Measurements from ENCODE around the gene NEK6. TPM values are rescaled to one million over a fixed set of nuclear protein-coding genes. Genes with fewer than 3 reads are reported as not detected.

Gene NEK6
- total and polyA plus RNA-seq, 2 experiments from 2014 or later, result 33.5 to 44.7 TPM

- no peak for TF ChIP-seq EZH2 (IDR thresholded peaks at IDR 0.05; ENCODE audit: borderline replicate concordance)
- TF ChIP-seq EZH2phosphoT487 (IDR thresholded peaks at IDR 0.05; ENCODE audit: low read depth, severe bottlenecking, unreplicated experiment), result no peak
- no peak for TF ChIP-seq CTCF (IDR thresholded peaks at IDR 0.05; ENCODE audit: poor library complexity)
- H3K27me3 ChIP-seq, result no peaks in the 10 kb centered on the region
- H3K9me2 ChIP-seq (replicated peaks; ENCODE audit: insufficient read depth), result no peaks in the 10 kb centered on the region
- no peak for DNase-seq (ENCODE audit: low spot score)
- no peak overlapping the region for H3K27ac ChIP-seq
- no peaks in the 10 kb centered on the region for H3K36me3 ChIP-seq (replicated peaks; ENCODE audit: insufficient read depth, low read depth)
- peaks cover 82% of the 10 kb centered on the region for H3K79me2 ChIP-seq
- peaks cover 17% of the 10 kb centered on the region for H4K20me1 ChIP-seq (ENCODE audit: insufficient read depth, poor library complexity, severe bottlenecking)
- no peak overlapping the region for H3K4me3 ChIP-seq
- H3K9me3 ChIP-seq (ENCODE audit: low read depth), result peaks cover 7% of the 10 kb centered on the region
- H3K4me2 ChIP-seq, result no peak overlapping the region
- no peak overlapping the region for H2AFZ ChIP-seq
- 82% methylated on average over 4 of the region's 4 CpGs for WGBS (ENCODE audit: low lambda C conversion rate, missing lambda C conversion rate)
- no peaks in the 10 kb centered on the region for H3K4me1 ChIP-seq (ENCODE audit: insufficient read depth)
Observed at GRCh38 chr9:124373386-124373785, 115.6 kb downstream of the NEK6 start.

- no peak overlapping the region for H3K4me3 ChIP-seq
- peaks cover 7% of the 10 kb centered on the region for H3K9me3 ChIP-seq (ENCODE audit: low read depth)
- TF ChIP-seq CTCF (IDR thresholded peaks at IDR 0.05; ENCODE audit: poor library complexity) (no peak), EZH2phosphoT487 (IDR thresholded peaks at IDR 0.05; ENCODE audit: low read depth, severe bottlenecking, unreplicated experiment) (no peak), EZH2 (IDR thresholded peaks at IDR 0.05; ENCODE audit: borderline replicate concordance) (no peak)
- H3K4me1 ChIP-seq (ENCODE audit: insufficient read depth), result no peaks in the 10 kb centered on the region
- H2AFZ ChIP-seq, result no peak overlapping the region
- no peaks in the 10 kb centered on the region for H3K27me3 ChIP-seq
- H3K9me2 ChIP-seq (replicated peaks; ENCODE audit: insufficient read depth), result no peaks in the 10 kb centered on the region
- peaks cover 14% of the 10 kb centered on the region for H4K20me1 ChIP-seq (ENCODE audit: insufficient read depth, poor library complexity, severe bottlenecking)
- no peak for DNase-seq (ENCODE audit: low spot score)
- peaks cover 78% of the 10 kb centered on the region for H3K79me2 ChIP-seq
- 100% methylated on average over 1 of the region's 1 CpG for WGBS (ENCODE audit: low lambda C conversion rate, missing lambda C conversion rate)
- no peaks in the 10 kb centered on the region for H3K36me3 ChIP-seq (replicated peaks; ENCODE audit: insufficient read depth, low read depth)
- no peak overlapping the region for H3K27ac ChIP-seq
- no peak overlapping the region for H3K4me2 ChIP-seq
Observed at GRCh38 chr9:124373851-124374250, 116.1 kb downstream of the NEK6 start.

- Histone ChIP-seq H3K9me2 (replicated peaks; ENCODE audit: insufficient read depth) (no peaks in the 10 kb centered on the region), H3K27ac (no peak overlapping the region), H3K36me3 (replicated peaks; ENCODE audit: insufficient read depth, low read depth) (no peaks in the 10 kb centered on the region), H3K4me3 (no peak overlapping the region), H3K79me2 (peaks cover 69% of the 10 kb centered on the region), H3K4me2 (no peak overlapping the region), H3K9me3 (ENCODE audit: low read depth) (peaks cover 7% of the 10 kb centered on the region), H4K20me1 (ENCODE audit: insufficient read depth, poor library complexity, severe bottlenecking) (peaks cover 14% of the 10 kb centered on the region), H3K4me1 (ENCODE audit: insufficient read depth) (no peaks in the 10 kb centered on the region), H3K27me3 (no peaks in the 10 kb centered on the region), H2AFZ (no peak overlapping the region)
- WGBS (ENCODE audit: low lambda C conversion rate, missing lambda C conversion rate), result 93% methylated on average over 9 of the region's 9 CpGs
- DNase-seq (ENCODE audit: low spot score), result no peak
- TF ChIP-seq CTCF (IDR thresholded peaks at IDR 0.05; ENCODE audit: poor library complexity) (no peak), EZH2 (IDR thresholded peaks at IDR 0.05; ENCODE audit: borderline replicate concordance) (no peak), EZH2phosphoT487 (IDR thresholded peaks at IDR 0.05; ENCODE audit: low read depth, severe bottlenecking, unreplicated experiment) (no peak)
Observed at GRCh38 chr9:124375726-124376125, 118.0 kb downstream of the NEK6 start.

GRCh38 chr9:124376329-124376728, 118.6 kb downstream of the NEK6 start:
- Histone ChIP-seq H4K20me1 (ENCODE audit: insufficient read depth, poor library complexity, severe bottlenecking) (peaks cover 13% of the 10 kb centered on the region), H3K79me2 (peaks cover 63% of the 10 kb centered on the region), H3K27me3 (no peaks in the 10 kb centered on the region), H3K4me1 (ENCODE audit: insufficient read depth) (no peaks in the 10 kb centered on the region), H3K9me3 (ENCODE audit: low read depth) (peaks cover 7% of the 10 kb centered on the region), H3K36me3 (replicated peaks; ENCODE audit: insufficient read depth, low read depth) (no peaks in the 10 kb centered on the region), H3K4me3 (no peak overlapping the region), H2AFZ (no peak overlapping the region), H3K4me2 (no peak overlapping the region), H3K9me2 (replicated peaks; ENCODE audit: insufficient read depth) (no peaks in the 10 kb centered on the region), H3K27ac (no peak overlapping the region)
- WGBS (ENCODE audit: low lambda C conversion rate, missing lambda C conversion rate), result 94% methylated on average over 1 of the region's 1 CpG
- DNase-seq (ENCODE audit: low spot score), result no peak
- TF ChIP-seq EZH2 (IDR thresholded peaks at IDR 0.05; ENCODE audit: borderline replicate concordance) (no peak), CTCF (IDR thresholded peaks at IDR 0.05; ENCODE audit: poor library complexity) (no peak), EZH2phosphoT487 (IDR thresholded peaks at IDR 0.05; ENCODE audit: low read depth, severe bottlenecking, unreplicated experiment) (no peak)

Data from hepatocyte (in vitro differentiated cells).